ENCODE measurements around the gene PARVB. TPM values are rescaled to one million over a fixed set of nuclear protein-coding genes. Genes with fewer than 3 reads are reported as not detected.

The PARVB gene
- total RNA-seq, 1 donor from 2014 or later: 4.4 TPM

DNA sequence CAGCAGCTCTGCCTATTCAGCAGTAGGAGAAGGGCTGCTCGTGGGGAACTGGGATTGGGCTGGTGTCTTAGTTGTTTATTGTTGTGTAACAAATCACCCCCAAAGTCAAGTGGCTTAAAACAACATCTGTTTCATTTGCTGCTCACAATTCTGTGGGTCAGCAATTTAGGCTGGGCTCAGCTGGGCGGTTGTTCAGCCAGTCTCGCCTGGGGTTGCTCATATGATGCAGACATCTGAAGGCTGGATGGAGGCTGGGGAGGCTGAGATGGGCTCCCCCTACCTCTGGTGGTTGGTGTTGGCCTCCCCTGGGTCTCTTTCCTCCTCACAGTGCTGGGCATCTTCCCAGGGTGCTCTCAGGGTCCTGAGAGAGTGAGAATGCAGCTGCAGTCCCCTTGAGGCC is 113.3 kb downstream of the PARVB start:
- Mint-ChIP-seq H3K4me3 (ENCODE audit: unreplicated experiment) (no peak overlapping the region), H3K27ac (ENCODE audit: unreplicated experiment) (no peak overlapping the region), H3K27me3 (ENCODE audit: unreplicated experiment) (no peaks in the 10 kb centered on the region), H3K4me1 (ENCODE audit: unreplicated experiment) (no peaks in the 10 kb centered on the region), H3K36me3 (ENCODE audit: unreplicated experiment) (peaks cover 3% of the 10 kb centered on the region), H3K9me3 (ENCODE audit: unreplicated experiment) (peaks cover 8% of the 10 kb centered on the region)
- TF ChIP-seq, protein P1, sequence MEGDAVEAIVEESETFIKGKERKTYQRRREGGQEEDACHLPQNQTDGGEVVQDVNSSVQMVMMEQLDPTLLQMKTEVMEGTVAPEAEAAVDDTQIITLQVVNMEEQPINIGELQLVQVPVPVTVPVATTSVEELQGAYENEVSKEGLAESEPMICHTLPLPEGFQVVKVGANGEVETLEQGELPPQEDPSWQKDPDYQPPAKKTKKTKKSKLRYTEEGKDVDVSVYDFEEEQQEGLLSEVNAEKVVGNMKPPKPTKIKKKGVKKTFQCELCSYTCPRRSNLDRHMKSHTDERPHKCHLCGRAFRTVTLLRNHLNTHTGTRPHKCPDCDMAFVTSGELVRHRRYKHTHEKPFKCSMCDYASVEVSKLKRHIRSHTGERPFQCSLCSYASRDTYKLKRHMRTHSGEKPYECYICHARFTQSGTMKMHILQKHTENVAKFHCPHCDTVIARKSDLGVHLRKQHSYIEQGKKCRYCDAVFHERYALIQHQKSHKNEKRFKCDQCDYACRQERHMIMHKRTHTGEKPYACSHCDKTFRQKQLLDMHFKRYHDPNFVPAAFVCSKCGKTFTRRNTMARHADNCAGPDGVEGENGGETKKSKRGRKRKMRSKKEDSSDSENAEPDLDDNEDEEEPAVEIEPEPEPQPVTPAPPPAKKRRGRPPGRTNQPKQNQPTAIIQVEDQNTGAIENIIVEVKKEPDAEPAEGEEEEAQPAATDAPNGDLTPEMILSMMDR (IDR thresholded peaks at IDR 0.05): no peak
- no peak for DNase-seq (ENCODE audit: extremely low spot score, unreplicated experiment)

DNA sequence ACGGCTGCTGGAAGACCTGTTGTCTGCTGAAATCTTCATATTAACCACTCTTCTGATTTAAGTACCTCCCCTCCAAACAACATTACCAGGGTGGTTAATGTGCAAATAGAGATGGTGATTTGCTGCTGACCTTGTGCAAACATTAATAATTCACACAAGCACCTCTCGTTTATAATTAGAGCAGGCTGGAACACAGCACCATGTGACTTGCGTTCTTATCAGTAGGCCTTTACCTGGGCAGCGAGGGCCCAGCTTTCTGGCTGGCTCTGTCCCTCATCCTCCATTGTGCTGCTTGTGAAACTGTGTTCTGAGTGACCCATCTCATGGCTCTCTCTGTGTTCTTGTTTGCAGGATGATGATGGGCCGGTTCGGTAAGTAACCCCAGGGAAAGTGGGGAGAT is 115.7 kb downstream of the PARVB start:
- H3K9me3 Mint-ChIP-seq (ENCODE audit: unreplicated experiment): peaks cover 8% of the 10 kb centered on the region
- H3K27me3 Mint-ChIP-seq (ENCODE audit: unreplicated experiment): no peaks in the 10 kb centered on the region
- TF ChIP-seq, protein P1 (IDR thresholded peaks at IDR 0.05): no peak
- DNase-seq (ENCODE audit: extremely low spot score, unreplicated experiment): no peak
- H3K4me1 Mint-ChIP-seq (ENCODE audit: unreplicated experiment): peaks cover 6% of the 10 kb centered on the region
- peaks cover 3% of the 10 kb centered on the region for H3K36me3 Mint-ChIP-seq (ENCODE audit: unreplicated experiment)
- H3K27ac Mint-ChIP-seq (ENCODE audit: unreplicated experiment): no peak overlapping the region
- H3K4me3 Mint-ChIP-seq (ENCODE audit: unreplicated experiment): no peak overlapping the region

DNA sequence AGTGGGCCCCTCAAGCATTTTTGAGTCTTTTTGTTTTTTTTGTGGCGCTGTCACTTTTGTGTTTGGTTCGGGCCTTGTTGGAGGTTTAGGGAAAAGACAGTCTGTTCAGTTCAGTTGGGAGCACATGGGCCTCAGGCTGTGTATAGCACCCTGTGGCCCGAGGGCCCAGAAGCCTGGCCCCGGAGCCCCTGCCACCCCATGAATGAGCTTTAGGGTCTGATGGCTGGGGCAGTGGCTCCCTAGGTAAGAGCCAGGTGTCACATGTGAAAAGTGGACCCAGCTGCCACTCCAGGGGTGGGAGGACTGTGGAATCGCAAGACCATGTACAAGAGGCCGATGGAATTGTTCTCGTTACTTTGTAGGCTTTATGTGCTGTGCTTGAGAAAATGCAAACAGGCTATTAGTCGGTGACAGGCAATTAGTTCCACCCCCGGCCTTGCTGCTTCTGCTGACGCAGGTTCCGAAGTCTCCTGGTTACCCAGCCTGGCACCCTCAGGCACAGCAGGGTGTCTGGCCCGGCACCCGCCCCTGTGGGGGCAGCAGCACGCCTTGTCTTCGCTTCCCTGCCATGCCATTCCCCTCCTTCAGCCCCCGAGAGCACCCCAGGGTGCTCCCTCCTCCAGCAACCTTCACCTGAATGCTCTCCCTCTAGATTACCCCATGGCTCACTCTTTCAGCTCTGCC is 118.5 kb downstream of the PARVB start:
- peaks cover 5% of the 10 kb centered on the region for H3K27me3 Mint-ChIP-seq (ENCODE audit: unreplicated experiment)
- H3K4me1 Mint-ChIP-seq (ENCODE audit: unreplicated experiment): peaks cover 18% of the 10 kb centered on the region
- DNase-seq (ENCODE audit: extremely low spot score, unreplicated experiment): no peak
- H3K27ac Mint-ChIP-seq (ENCODE audit: unreplicated experiment): no peak overlapping the region
- H3K36me3 Mint-ChIP-seq (ENCODE audit: unreplicated experiment): no peaks in the 10 kb centered on the region
- no peaks in the 10 kb centered on the region for H3K9me3 Mint-ChIP-seq (ENCODE audit: unreplicated experiment)
- TF ChIP-seq, protein P1 (IDR thresholded peaks at IDR 0.05): no peak
- no peak overlapping the region for H3K4me3 Mint-ChIP-seq (ENCODE audit: unreplicated experiment)

DNA sequence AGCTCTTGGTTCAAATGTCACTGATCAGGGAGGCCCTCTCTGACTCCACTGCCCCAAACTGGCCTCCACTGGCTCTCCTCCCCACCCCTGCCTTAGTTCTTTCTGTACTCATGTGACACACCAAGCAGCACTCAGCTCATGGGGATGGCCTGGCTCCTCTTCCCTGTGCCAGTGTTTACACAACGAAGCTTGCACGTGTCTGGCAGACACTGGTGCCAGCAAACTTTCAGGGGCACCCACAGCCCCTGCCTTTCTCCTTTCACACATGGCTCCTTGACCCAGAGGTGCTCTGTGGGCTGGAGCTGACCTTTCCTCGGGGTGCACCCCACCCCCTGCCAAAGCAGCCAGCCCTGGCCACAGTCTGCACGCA is 119.0 kb downstream of the PARVB start:
- TF ChIP-seq, protein P1 (IDR thresholded peaks at IDR 0.05): no peak
- Mint-ChIP-seq H3K27ac (ENCODE audit: unreplicated experiment) (no peak overlapping the region), H3K27me3 (ENCODE audit: unreplicated experiment) (peaks cover 5% of the 10 kb centered on the region), H3K4me1 (ENCODE audit: unreplicated experiment) (peaks cover 24% of the 10 kb centered on the region), H3K4me3 (ENCODE audit: unreplicated experiment) (no peak overlapping the region), H3K36me3 (ENCODE audit: unreplicated experiment) (no peaks in the 10 kb centered on the region), H3K9me3 (ENCODE audit: unreplicated experiment) (no peaks in the 10 kb centered on the region)
- DNase-seq (ENCODE audit: extremely low spot score, unreplicated experiment): no peak

DNA sequence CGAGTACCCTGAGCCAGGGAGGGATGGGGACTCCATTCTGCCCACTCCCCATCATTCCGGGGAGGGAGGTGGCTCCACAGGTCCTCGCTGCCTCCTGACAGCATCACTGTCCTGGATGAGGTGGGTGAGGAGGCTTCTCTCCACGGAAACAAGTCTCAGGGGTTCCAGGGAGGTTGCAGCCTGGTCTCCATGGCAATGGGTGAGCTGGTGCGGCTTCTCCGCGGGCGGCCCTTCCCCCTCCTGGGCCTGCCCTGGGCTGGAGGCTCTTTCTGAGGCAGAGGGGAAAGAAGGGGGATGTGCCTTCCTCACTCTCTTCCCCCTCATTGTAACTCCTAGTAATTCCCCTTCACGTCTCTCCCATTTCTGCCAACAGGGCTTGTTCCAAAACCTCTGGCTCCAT is 119.5 kb downstream of the PARVB start:
- Mint-ChIP-seq H3K4me1 (ENCODE audit: unreplicated experiment) (peaks cover 28% of the 10 kb centered on the region), H3K27ac (ENCODE audit: unreplicated experiment) (no peak overlapping the region), H3K4me3 (ENCODE audit: unreplicated experiment) (no peak overlapping the region), H3K9me3 (ENCODE audit: unreplicated experiment) (no peaks in the 10 kb centered on the region), H3K27me3 (ENCODE audit: unreplicated experiment) (peaks cover 5% of the 10 kb centered on the region), H3K36me3 (ENCODE audit: unreplicated experiment) (no peaks in the 10 kb centered on the region)
- DNase-seq (ENCODE audit: extremely low spot score, unreplicated experiment): no peak
- TF ChIP-seq, protein P1 (IDR thresholded peaks at IDR 0.05): no peak
